Neutrophil (primary cell): Measurements from ENCODE around the gene IMMT.

Experiments
- H3K27ac ChIP-seq: fragments of 200-600 bp; sonication (generic); 2 replicates; pipeline ENCODE4 v1.5.1; 2016; ENCODE audit warnings: mild to moderate bottlenecking, moderate library complexity
- H3K27me3 ChIP-seq: fragments of 200-600 bp; sonication (generic); 2 replicates; pipeline ENCODE4 v1.6.0; 2016; ENCODE audit warnings: mild to moderate bottlenecking
- H3K36me3 ChIP-seq: fragments of 200-600 bp; sonication (generic); 2 replicates; pipeline ENCODE4 v1.5.1; 2017
- H3K4me1 ChIP-seq, 2 experiments: fragments of 200-600 bp in 1 of 2; sonication (generic) in 1 of 2; 1 replicate in 1 of 2; 2 replicates in 1 of 2; pipeline versions ENCODE4 v1.5.1 to v1.6.1; 2013 to 2016; ENCODE audit warnings: low read depth in 1 of 2, low read length in 1 of 2, mild to moderate bottlenecking in 1 of 2, moderate library complexity in 1 of 2; ENCODE audit not compliant: control insufficient read depth in 1 of 2, insufficient read depth in 1 of 2
- H3K4me3 ChIP-seq, 2 experiments: fragments of 200-600 bp in 1 of 2; sonication (generic) in 1 of 2; 1 replicate in 1 of 2; 2 replicates in 1 of 2; pipeline ENCODE4 v1.5.1; 2013 to 2016; ENCODE audit warnings: low read depth in 1 of 2, low read length in 1 of 2, mild to moderate bottlenecking in 1 of 2, moderate library complexity in 1 of 2
- H3K9me3 ChIP-seq: fragments of 200-600 bp; sonication (generic); 2 replicates; pipeline ENCODE4 v1.5.1; 2016
- CTCF ChIP-seq: fragments of 200-600 bp; sonication (generic); IDR thresholded peaks from 2 replicates; pipeline ENCODE4 v1.5.1; 2016; ENCODE audit warnings: antibody characterized with exemption

Gene IMMT

GRCh38 chr2:86213056-86213455 lies 17.8 kb upstream of the IMMT start:
- no peak overlapping the region for H3K4me3 ChIP-seq
- H3K27me3 ChIP-seq, result no peaks in the 10 kb centered on the region
- H3K27ac ChIP-seq, result no peak overlapping the region
- peaks cover 66% of the 10 kb centered on the region for H3K36me3 ChIP-seq
- no peak for TF ChIP-seq CTCF
- H3K9me3 ChIP-seq, result no peaks in the 10 kb centered on the region
- no peaks in the 10 kb centered on the region for H3K4me1 ChIP-seq

GRCh38 chr2:86211796-86212188 lies 16.5 kb upstream of the IMMT start:
- no peak overlapping the region for H3K27ac ChIP-seq
- no peaks in the 10 kb centered on the region for H3K9me3 ChIP-seq
- no peaks in the 10 kb centered on the region for H3K27me3 ChIP-seq
- TF ChIP-seq CTCF, result no peak
- H3K4me3 ChIP-seq, result no peak overlapping the region
- H3K4me1 ChIP-seq, result no peaks in the 10 kb centered on the region
- H3K36me3 ChIP-seq, result peaks cover 78% of the 10 kb centered on the region

- Histone ChIP-seq H3K27ac (no peak overlapping the region), H3K9me3 (no peaks in the 10 kb centered on the region), H3K27me3 (no peaks in the 10 kb centered on the region), H3K36me3 (peaks cover 84% of the 10 kb centered on the region), H3K4me1 (no peaks in the 10 kb centered on the region), H3K4me3 (no peak overlapping the region)
- TF ChIP-seq CTCF, result no peak
Observed at GRCh38 chr2:86211033-86211795, 16.0 kb upstream of the IMMT start.

GRCh38 chr2:86204458-86204857 lies 9.2 kb upstream of the IMMT start:
- no peaks in the 10 kb centered on the region for H3K9me3 ChIP-seq
- no peaks in the 10 kb centered on the region for H3K27me3 ChIP-seq
- no peak overlapping the region for H3K27ac ChIP-seq
- H3K36me3 ChIP-seq, result peaks cover 37% of the 10 kb centered on the region
- H3K4me3 ChIP-seq, result no peak overlapping the region
- TF ChIP-seq CTCF, result no peak
- H3K4me1 ChIP-seq, result peaks cover 8 to 9% of the 10 kb centered on the region in 2 experiments

- no peak for TF ChIP-seq CTCF
- Histone ChIP-seq H3K4me1 (peaks cover 8 to 9% of the 10 kb centered on the region in 2 experiments), H3K27me3 (no peaks in the 10 kb centered on the region), H3K27ac (no peak overlapping the region), H3K9me3 (no peaks in the 10 kb centered on the region), H3K4me3 (no peak overlapping the region), H3K36me3 (peaks cover 28% of the 10 kb centered on the region)
Observed at GRCh38 chr2:86203614-86204013, 8.4 kb upstream of the IMMT start.
